ENCODE data around the gene CORO2B. TPM values are rescaled to one million over a fixed set of nuclear protein-coding genes. Genes with fewer than 3 reads are reported as not detected.

CORO2B gene
- total and polyA plus RNA-seq, 9 of the 15 experiments (the other 6 are each of a cell fraction or from before 2014, with no cell fraction given), result not detected

GRCh38 chr15:68580883-68581155, 2.0 kb downstream of the CORO2B start:
- Histone ChIP-seq H3K27me3 (ENCODE audit: control insufficient read depth in 2 of 2, insufficient read depth in 2 of 2, low read length in 2 of 2) (peaks cover 17 to 83% of the 10 kb centered on the region in 2 experiments; a peak in 3 of 5 replicates), H2AFZ (ENCODE audit: low read depth, low read length) (no peak overlapping the region), H3K36me3 (ENCODE audit: control insufficient read depth, insufficient read depth, low read length) (no peaks in the 10 kb centered on the region), H3K9ac (ENCODE audit: insufficient read depth in 1 of 2, low read depth in 2 of 2, low read length in 2 of 2) (no peak overlapping the region), H3K4me1 (replicated peaks in 1 of 2; ENCODE audit: control insufficient read depth in 2 of 2, insufficient read depth in 2 of 2, low read length in 2 of 2) (no peaks in the 10 kb centered on the region; a peak in 1 of 5 replicates), H4K20me1 (replicated peaks; ENCODE audit: control insufficient read depth, insufficient read depth, low read length) (peaks cover 10% of the 10 kb centered on the region), H3K9me1 (ENCODE audit: control insufficient read depth, insufficient read depth, low read length) (no peaks in the 10 kb centered on the region), H3K79me2 (ENCODE audit: control insufficient read depth, insufficient read depth, low read length) (no peaks in the 10 kb centered on the region), H3K4me3 (no peak overlapping the region), H3K9me3 (replicated peaks; ENCODE audit: control insufficient read depth, insufficient read depth, low read depth, low read length) (no peaks in the 10 kb centered on the region), H3K4me2 (ENCODE audit: insufficient read depth, low read length) (no peak overlapping the region), H3K27ac (ENCODE audit: extremely low read depth, low read depth, low read length) (no peak overlapping the region)
- TF ChIP-seq KLF1 (tag; IDR thresholded peaks at IDR 0.05) (no peak), DIDO1 (tag; IDR thresholded peaks at IDR 0.05; ENCODE audit: low read depth) (no peak)
- in situ Hi-C loops (cut with MboI), result no loop called here
- intact Hi-C loops (cut with micrococcal nuclease), result no loop called here
- POLR2A ChIA-PET, result interaction anchor here (0.6 kb wide), 1 partner anchor 225 kb away, joined by 3 read pairs; no protein-coding TSS in a partner anchor
- WGBS (ENCODE audit: insufficient coverage, low coverage, missing lambda C conversion rate), result 0% methylated on average over 1 of the region's 1 CpG
- FAIRE-seq (no peak), ATAC-seq (no peak), DNase-seq (ENCODE audit: extremely low read depth in 1 of 4, low spot score in 3 of 4) (no peak)
- no TSS peak for BruUV-seq (replicated peaks)
- CTCF ChIA-PET (ENCODE audit: low intra/inter-chr PET ratio), result no interaction called here

DNA sequence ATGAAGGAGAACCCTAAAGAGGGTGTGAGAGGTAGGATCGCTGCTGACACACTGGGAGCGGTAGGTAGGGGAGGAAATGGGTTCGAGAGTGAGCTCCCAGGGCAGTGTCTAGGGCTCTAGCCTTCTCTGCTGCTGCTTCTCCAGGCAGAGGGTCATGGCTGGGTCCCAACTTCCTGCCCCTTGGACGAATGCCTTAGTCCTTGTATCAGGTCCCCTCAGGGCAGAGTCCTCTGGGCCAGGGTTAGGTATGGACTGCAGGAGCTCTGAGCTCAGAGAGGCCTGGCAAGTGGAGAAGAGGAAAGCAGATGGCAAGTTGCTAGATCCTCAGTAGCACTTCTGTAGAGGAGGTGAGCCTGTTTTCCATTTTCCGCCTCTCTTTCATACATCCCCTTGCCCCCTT, 2.9 kb downstream of the CORO2B start:
- ATAC-seq, result no peak
- H2AFZ ChIP-seq (ENCODE audit: low read depth, low read length), result no peak overlapping the region
- no peaks in the 10 kb centered on the region for H3K9me1 ChIP-seq (ENCODE audit: control insufficient read depth, insufficient read depth, low read length)
- H3K36me3 ChIP-seq (ENCODE audit: control insufficient read depth, insufficient read depth, low read length), result no peaks in the 10 kb centered on the region
- no peaks in the 10 kb centered on the region; a peak in 2 of 5 replicates for H3K4me1 ChIP-seq (replicated peaks in 1 of 2; ENCODE audit: control insufficient read depth in 2 of 2, insufficient read depth in 2 of 2, low read length in 2 of 2)
- no peak for FAIRE-seq
- CTCF ChIA-PET (ENCODE audit: low intra/inter-chr PET ratio), result interaction anchor here (0.6 kb wide), 1 partner anchor 532 kb away, joined by 3 read pairs; no protein-coding TSS in a partner anchor
- H3K79me2 ChIP-seq (ENCODE audit: control insufficient read depth, insufficient read depth, low read length), result no peaks in the 10 kb centered on the region
- no peak overlapping the region for H3K9ac ChIP-seq (ENCODE audit: insufficient read depth in 1 of 2, low read depth in 2 of 2, low read length in 2 of 2)
- H3K27ac ChIP-seq (ENCODE audit: extremely low read depth, low read depth, low read length), result no peak overlapping the region
- POLR2A ChIA-PET, result interaction anchor here (0.6 to 1.2 kb wide), 3 partner anchors 12 to 226 kb away, joined by 3 read pairs; no protein-coding TSS in a partner anchor
- BruUV-seq (replicated peaks), result no TSS peak
- peaks cover 20 to 82% of the 10 kb centered on the region in 2 experiments; a peak in 3 of 5 replicates for H3K27me3 ChIP-seq (ENCODE audit: control insufficient read depth in 2 of 2, insufficient read depth in 2 of 2, low read length in 2 of 2)
- H3K4me3 ChIP-seq, result no peak overlapping the region
- intact Hi-C loops (cut with micrococcal nuclease) (no loop called here), in situ Hi-C loops (cut with MboI) (no loop called here)
- H4K20me1 ChIP-seq (replicated peaks; ENCODE audit: control insufficient read depth, insufficient read depth, low read length), result peaks cover 10% of the 10 kb centered on the region
- WGBS (ENCODE audit: insufficient coverage, low coverage, missing lambda C conversion rate), result 0% methylated on average over 5 of the region's 5 CpGs
- H3K4me2 ChIP-seq (ENCODE audit: insufficient read depth, low read length), result no peak overlapping the region
- DNase-seq (ENCODE audit: extremely low read depth in 1 of 4, low spot score in 3 of 4), result no peak
- H3K9me3 ChIP-seq (replicated peaks; ENCODE audit: control insufficient read depth, insufficient read depth, low read depth, low read length), result no peaks in the 10 kb centered on the region
- no peak for TF ChIP-seq MEIS2 (IDR thresholded peaks at IDR 0.05; ENCODE audit: partially characterized antibody)
- no peak for TF ChIP-seq TCF7L2 (IDR thresholded peaks at IDR 0.05; ENCODE audit: low read depth, low read length)
- TF ChIP-seq NFATC3 (IDR thresholded peaks at IDR 0.05), result no peak
- no peak for TF ChIP-seq MTA3 (IDR thresholded peaks at IDR 0.05; ENCODE audit: borderline replicate concordance)
- TF ChIP-seq ELK1 (CRISPR knock-in tag; IDR thresholded peaks at IDR 0.05), result no peak
- TF ChIP-seq KHSRP (IDR thresholded peaks at IDR 0.05), result no peak
- TF ChIP-seq EWSR1 (IDR thresholded peaks at IDR 0.05; ENCODE audit: borderline replicate concordance, low read depth, partially characterized antibody), result no peak
- no peak for TF ChIP-seq HNRNPH1 (optimal IDR thresholded peaks at IDR 0.05; ENCODE audit: low read depth, low read length)
- TF ChIP-seq CREB3 (tag; conservative IDR thresholded peaks at IDR 0.05; ENCODE audit: low read depth), result no peak
- TF ChIP-seq, protein P1, sequence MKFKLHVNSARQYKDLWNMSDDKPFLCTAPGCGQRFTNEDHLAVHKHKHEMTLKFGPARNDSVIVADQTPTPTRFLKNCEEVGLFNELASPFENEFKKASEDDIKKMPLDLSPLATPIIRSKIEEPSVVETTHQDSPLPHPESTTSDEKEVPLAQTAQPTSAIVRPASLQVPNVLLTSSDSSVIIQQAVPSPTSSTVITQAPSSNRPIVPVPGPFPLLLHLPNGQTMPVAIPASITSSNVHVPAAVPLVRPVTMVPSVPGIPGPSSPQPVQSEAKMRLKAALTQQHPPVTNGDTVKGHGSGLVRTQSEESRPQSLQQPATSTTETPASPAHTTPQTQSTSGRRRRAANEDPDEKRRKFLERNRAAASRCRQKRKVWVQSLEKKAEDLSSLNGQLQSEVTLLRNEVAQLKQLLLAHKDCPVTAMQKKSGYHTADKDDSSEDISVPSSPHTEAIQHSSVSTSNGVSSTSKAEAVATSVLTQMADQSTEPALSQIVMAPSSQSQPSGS (CRISPR knock-in tag; IDR thresholded peaks at IDR 0.05), result no peak
- no peak for TF ChIP-seq BRD4 (IDR thresholded peaks at IDR 0.05)
- no peak for TF ChIP-seq ZNF197 (CRISPR knock-in tag; IDR thresholded peaks at IDR 0.05; ENCODE audit: low read depth)

All from K562 (cell line).